NCI-H1417 treated with DMSO at 0.1 percent for 48 hours (cell line): ENCODE data around the gene ARID5A.
"Not testable (repeated sequence)": the region's sequence is repeated elsewhere in the genome, so short reads cannot be mapped to it uniquely, and the experiment has no call there.

Experiments used
- DNase-seq: peaks from one replicate; lab custom pipeline; 2025; lab: John Stamatoyannopoulos, UW

Gene ARID5A

GRCh38 chr2:96541398-96542152 lies 5.0 kb downstream of the ARID5A start:
- DNase-seq, result no peak

DNA sequence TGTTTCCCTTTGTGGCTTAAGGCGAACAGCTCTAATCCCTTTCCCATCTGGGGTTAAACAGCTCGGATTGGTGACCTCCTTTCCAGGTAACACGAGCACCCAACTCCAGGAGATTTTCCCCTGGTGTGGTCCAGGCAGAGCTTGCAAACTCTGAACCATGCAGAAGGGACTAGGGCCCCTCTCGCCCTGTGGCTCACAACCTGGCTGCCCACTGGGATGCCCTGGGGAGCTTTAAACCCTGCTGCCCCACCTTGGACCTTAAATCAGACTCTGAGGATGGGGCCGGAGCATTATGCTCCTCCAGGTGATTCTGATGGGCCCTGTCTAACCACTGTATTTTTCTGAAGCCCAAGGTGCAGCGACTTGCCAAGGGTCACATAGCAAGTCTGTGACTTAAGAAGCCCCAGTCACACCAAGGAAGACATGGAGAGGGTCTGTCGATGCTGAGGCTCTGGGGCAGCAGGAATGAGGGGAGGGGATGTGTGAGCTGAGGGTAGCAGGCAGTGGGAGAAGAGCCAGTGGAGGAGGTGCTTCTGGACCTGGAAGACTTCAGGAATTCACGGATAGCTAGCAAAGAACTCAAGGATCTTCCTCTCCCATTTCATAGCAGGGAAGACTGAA lies 5.9 kb downstream of the ARID5A start:
- no peak for DNase-seq

GRCh38 chr2:96546321-96546720 lies 9.8 kb downstream of the ARID5A start:
- DNase-seq, result no peak

- no peak for DNase-seq
Measured at GRCh38 chr2:96546797-96547196, 10.2 kb downstream of the ARID5A start.

DNA sequence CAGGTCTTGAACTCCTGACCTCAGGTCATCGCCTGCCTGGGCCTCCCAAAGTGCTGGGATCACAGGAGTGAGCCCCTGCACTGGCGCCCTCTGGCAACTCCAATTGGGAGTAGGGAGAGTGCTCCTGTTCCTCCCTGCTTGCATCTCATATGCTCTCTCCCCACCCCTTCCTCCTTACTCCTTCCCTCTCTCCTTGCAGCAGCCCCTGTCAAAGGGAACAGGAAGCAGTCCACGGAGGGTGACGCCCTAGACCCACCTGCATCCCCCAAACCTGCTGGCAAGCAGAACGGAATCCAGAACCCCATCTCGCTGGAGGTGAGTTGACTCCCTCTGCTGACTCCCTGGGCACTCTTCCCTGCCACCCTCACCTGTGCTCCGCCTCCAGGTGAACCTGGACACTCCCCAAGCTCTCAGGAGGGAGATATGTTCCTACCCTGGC lies 10.7 kb downstream of the ARID5A start:
- no peak for DNase-seq

GRCh38 chr2:96547731-96548171 lies 11.2 kb downstream of the ARID5A start:
- DNase-seq, result no peak

DNA sequence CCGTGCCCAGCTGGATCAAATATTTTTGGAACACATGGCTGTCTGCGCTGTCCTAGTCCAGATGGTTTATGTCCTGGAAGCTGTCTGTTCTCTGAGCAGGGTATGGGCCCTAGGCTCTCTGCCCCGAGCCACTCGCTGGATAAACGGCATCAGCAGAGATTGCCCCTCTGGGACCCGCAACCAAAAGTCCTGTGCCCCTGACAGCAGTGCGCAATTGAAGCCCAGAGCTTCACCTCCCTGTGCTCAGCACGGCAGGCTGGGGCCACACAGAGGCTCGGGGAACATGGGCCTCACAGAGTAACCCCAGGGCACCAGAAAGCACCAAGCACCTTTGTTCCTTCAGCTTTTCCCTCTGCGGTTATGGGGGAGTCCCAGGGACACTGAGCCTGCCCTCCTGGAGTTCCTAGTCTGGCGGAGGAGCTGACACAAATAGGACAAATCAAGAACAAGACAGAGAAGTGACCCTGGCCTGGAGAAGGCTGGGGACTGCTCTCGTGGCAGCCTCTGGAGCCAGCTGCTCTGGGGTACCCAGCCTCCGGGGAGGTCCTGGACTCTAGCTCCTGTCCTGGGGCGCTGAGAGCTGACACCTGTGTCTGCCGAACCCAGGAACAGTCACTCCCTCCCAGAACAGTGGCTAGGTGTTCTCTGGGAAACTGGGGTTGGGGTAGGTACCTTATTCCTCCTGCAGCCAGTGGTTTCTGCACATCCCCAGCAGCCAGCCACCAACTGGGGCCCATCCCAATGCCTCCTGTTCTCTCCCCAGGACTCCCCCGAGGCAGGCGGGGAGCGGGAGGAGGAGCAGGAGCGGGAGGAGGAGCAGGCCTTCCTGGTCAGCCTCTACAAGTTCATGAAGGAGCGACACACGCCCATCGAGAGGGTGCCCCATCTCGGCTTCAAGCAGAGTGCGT lies 12.3 kb downstream of the ARID5A start:
- DNase-seq, result no peak

- DNase-seq, result no peak
Measured at GRCh38 chr2:96549466-96549785, 12.9 kb downstream of the ARID5A start.

DNA sequence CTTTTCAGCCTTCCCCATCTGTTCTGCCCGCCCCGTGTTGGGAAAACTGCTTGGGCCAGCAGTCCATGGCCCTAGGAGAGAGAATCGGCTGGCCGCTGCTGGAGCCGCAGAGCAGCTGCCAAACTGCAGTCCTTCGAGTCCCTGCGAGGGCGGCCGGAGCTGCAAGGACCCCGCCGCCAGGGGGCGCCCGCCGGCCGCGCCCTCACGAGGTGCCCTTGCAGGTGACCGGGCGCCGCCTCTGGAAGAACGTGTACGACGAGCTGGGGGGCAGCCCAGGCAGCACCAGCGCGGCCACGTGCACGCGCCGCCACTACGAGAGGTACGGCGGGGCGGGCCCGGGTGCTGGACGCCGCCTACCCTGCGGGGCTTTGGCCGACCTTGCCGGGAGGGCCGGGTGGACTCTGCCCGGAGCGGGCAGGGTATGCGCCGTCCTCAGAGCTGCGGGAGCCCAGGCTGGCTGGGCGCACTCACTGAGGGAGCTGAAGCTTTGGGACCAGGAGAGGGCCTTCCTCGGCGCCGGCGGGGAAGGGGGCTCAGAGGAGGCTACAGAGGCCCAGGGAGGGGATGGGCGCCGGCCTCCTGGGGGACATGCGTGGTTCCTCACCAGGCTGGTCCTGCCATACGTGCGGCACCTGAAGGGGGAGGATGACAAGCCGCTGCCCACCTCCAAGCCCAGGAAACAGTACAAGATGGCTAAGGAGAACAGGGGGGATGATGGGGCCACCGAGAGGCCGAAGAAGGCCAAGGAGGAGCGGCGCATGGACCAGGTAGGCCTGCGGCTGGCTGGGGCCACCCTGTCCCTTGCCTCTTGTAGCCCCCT lies 13.6 kb downstream of the ARID5A start:
- DNase-seq, result no peak

DNA sequence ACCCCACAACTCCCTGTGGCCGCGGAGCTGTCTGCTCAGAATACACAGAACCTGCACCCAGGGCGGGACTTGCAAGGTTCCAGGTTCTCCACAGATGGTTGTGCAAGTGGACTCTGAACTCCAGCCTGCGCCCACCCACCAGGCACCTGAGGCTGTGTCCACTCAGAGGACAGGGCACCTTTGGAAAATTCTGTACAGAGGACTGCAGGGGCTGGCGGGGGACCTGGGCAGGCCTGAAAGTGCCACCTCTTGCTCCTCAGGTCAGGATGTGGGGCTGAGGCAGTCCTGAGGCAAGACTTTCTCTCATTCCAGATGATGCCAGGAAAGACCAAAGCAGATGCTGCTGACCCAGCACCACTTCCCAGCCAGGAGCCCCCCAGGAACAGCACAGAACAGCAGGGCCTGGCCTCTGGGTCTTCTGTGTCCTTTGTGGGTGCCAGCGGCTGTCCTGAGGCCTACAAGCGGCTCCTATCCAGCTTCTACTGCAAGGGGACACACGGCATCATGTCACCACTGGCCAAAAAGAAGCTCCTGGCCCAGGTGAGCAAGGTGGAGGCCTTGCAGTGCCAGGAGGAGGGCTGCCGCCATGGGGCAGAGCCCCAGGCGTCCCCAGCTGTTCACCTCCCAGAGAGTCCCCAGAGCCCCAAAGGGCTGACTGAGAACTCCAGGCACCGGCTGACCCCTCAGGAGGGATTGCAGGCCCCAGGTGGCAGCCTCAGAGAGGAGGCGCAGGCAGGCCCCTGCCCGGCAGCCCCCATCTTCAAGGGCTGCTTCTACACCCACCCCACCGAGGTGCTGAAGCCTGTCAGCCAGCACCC lies 14.4 kb downstream of the ARID5A start:
- no peak for DNase-seq

GRCh38 chr2:96551605-96552314 lies 15.2 kb downstream of the ARID5A start:
- no peak for DNase-seq

DNA sequence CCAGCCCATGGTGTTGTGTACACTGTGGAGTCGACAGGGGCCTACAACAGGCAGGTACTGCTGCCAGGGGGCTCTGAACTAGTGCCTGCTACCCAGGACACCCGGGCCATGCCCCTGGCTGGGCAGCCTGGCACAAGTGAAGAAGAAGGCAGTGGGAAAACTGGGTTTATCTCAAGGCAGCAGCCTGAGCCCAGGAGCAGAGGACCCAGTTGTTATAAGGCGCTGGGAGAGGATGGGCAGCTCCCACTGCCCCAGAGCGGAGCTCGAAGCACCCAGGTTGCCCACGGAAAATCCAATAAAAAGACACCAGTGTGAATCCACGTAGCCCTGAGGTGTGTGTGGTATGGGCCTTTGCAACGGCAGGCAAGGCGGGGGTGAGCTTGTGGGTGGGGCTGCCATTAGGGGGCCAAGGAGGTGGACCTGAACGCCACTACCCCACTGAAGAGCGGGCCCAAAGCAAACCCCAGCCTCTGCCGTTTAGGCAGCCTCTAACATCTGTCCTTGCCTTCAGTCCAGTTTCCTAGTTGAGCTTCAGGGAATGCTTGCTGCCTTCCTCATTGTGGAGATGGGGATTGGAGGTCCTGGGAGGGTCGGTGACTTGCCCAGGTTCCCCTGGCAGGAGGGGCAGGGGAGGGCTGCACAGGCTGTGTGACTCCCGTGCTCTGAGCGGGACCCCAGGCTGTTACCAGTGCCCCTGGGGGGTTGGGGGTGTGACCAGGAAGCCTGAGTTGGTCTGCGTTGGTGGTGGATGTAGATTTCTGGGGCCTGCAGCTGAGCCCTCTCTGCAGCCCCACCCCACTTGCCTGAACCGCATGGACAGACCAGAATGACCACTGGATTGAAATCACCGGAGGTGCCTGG lies 16.0 kb downstream of the ARID5A start:
- DNase-seq, result no peak

- DNase-seq, result no peak
Measured at GRCh38 chr2:96553176-96553956, 16.8 kb downstream of the ARID5A start.

- DNase-seq, result not testable (repeated sequence)
Measured at GRCh38 chr2:96553957-96554292, 17.4 kb downstream of the ARID5A start.

DNA sequence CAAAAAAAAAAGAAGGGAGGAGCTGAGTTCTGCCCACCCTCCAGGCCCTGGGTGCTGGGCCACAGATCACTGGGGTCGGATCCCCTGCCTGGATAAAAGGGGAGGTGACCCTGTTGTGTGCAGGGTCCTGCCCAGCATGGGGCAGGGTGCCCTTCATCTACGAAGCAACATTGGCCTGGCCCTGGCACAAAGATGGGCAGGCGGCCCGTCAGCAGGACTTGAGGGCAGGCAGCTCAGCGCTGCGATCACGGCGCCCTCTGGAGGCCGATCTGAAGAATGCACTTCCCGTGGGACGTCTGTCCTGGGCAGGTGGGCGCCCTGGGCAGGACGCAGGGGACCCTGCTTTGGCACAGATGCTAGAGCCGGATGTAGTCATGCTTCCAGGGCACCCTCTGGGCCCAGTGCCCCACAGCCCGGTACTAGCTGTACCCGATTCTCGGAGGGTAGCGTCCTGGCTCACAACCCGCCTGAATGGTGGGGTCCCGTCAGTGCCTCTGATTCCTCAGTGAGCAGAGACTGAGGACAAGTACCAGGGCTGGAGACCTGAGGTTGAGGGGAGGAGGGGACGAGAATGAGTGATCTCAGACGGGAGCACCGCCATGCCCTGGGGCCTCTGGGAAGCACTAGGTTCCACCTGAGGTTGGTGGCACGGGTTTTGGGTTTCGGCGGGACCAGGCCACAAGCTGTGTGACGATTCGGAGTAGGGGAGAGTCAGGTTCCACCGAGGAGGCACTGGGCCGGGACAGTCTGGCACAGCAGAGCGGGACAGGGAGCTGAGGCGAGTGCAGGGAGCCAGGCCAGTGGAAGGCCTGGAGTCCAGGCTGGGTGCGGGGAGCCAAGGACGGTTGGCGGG lies 18.0 kb downstream of the ARID5A start:
- DNase-seq, result no peak

GRCh38 chr2:96555146-96555610 lies 18.6 kb downstream of the ARID5A start:
- no peak for DNase-seq

- DNase-seq, result no peak
Measured at GRCh38 chr2:96556441-96557330, 20.1 kb downstream of the ARID5A start.
